DND-41 (cell line): Measurements from ENCODE around the gene BCL11B.

Experiments
- ATAC-seq: fragments of 200-7000 bp; cut with Tn5 transposase; 3 replicates; pipeline ENCODE4 v1.9.1; 2021; ENCODE audit warnings: low read depth; ENCODE audit not compliant: insufficient read depth
- DNase-seq: peaks from one replicate; pipeline ENCODE4 v3.0.0-alpha.2; 2020
- H2AFZ ChIP-seq: 2 replicates; pipeline ENCODE4 v1.6.0; 2012; ENCODE audit warnings: low read depth, low read length
- H3K27ac ChIP-seq: 2 replicates; pipeline ENCODE4 v1.5.1; 2012; ENCODE audit warnings: low read length, inconsistent platforms
- H3K27me3 ChIP-seq: fragments of 200-600 bp; sonication (generic); 2 replicates; pipeline ENCODE4 v1.6.0; 2012; ENCODE audit warnings: low read length, mild to moderate bottlenecking, inconsistent platforms; ENCODE audit not compliant: insufficient read depth, poor library complexity
- H3K36me3 ChIP-seq: 2 replicates; pipeline ENCODE4 v1.5.1; 2012; ENCODE audit warnings: low read length, inconsistent platforms; ENCODE audit not compliant: insufficient read depth
- H3K4me1 ChIP-seq: 2 replicates; pipeline ENCODE4 v1.5.1; 2012; ENCODE audit warnings: mild to moderate bottlenecking, low read length; ENCODE audit not compliant: insufficient read depth
- H3K4me2 ChIP-seq: 2 replicates; pipeline ENCODE4 v1.6.0; 2012; ENCODE audit warnings: mild to moderate bottlenecking, moderate library complexity, low read length, inconsistent platforms; ENCODE audit not compliant: insufficient read depth
- H3K4me3 ChIP-seq, 2 experiments: fragments of 200-600 bp in 1 of 2; shearing (Covaris generic) in 1 of 2; 2 replicates each; pipeline ENCODE4 v1.5.1; 2012 to 2016; ENCODE audit warnings: inconsistent platforms in 2 of 2, low read length in 2 of 2, mild to moderate bottlenecking in 2 of 2, low read depth in 1 of 2, moderate library complexity in 1 of 2
- H3K79me2 ChIP-seq: 2 replicates; pipeline ENCODE4 v1.6.0; 2012; ENCODE audit warnings: low read length, inconsistent platforms; ENCODE audit not compliant: insufficient read depth
- H3K9ac ChIP-seq: 2 replicates; pipeline ENCODE4 v1.6.0; 2012; ENCODE audit warnings: low read depth, mild to moderate bottlenecking, inconsistent platforms, low read length, moderate library complexity
- H3K9me3 ChIP-seq: 2 replicates; pipeline ENCODE4 v1.5.1; 2012; ENCODE audit warnings: low read length, moderate library complexity, mild to moderate bottlenecking, inconsistent platforms; ENCODE audit not compliant: insufficient read depth, severe bottlenecking
- H4K20me1 ChIP-seq: 2 replicates; pipeline ENCODE4 v1.6.0; 2012; ENCODE audit warnings: low read length; ENCODE audit not compliant: insufficient read depth
- CTCF ChIP-seq: IDR thresholded peaks from 2 replicates; pipeline ENCODE4 v1.5.1; 2012; ENCODE audit warnings: borderline replicate concordance, low read length, moderate library complexity, mild to moderate bottlenecking; ENCODE audit not compliant: poor library complexity, severe bottlenecking; ENCODE audit errors: extremely low read depth
- EZH2 ChIP-seq: IDR thresholded peaks from 3 replicates; pipeline ENCODE4 v1.6.1; 2012; ENCODE audit warnings: borderline replicate concordance, low read depth, mild to moderate bottlenecking, moderate library complexity, low read length, inconsistent platforms; ENCODE audit not compliant: severe bottlenecking

The BCL11B gene

GRCh38 chr14:99192830-99193229, 79.2 kb downstream of the BCL11B start:
- no peak overlapping the region for H3K4me3 ChIP-seq
- no peak overlapping the region for H3K4me2 ChIP-seq
- peaks cover 89% of the 10 kb centered on the region for H4K20me1 ChIP-seq
- no peak overlapping the region for H3K9ac ChIP-seq
- peaks cover 4% of the 10 kb centered on the region; the same call in 1 of the 2 replicates for H3K4me1 ChIP-seq
- H3K79me2 ChIP-seq = peaks cover 100% of the 10 kb centered on the region
- no peak overlapping the region for H2AFZ ChIP-seq
- no peak for ATAC-seq
- peaks cover 79% of the 10 kb centered on the region for H3K36me3 ChIP-seq
- no peak for DNase-seq
- no peaks in the 10 kb centered on the region for H3K9me3 ChIP-seq
- H3K27me3 ChIP-seq = no peaks in the 10 kb centered on the region
- no peak overlapping the region for H3K27ac ChIP-seq
- TF ChIP-seq EZH2 (no peak), CTCF (no peak)

- DNase-seq = no peak
- peaks cover 89% of the 10 kb centered on the region for H4K20me1 ChIP-seq
- no peak overlapping the region for H2AFZ ChIP-seq
- no peak overlapping the region for H3K9ac ChIP-seq
- H3K4me2 ChIP-seq = no peak overlapping the region
- no peak for ATAC-seq
- H3K27me3 ChIP-seq = no peaks in the 10 kb centered on the region
- TF ChIP-seq CTCF (no peak), EZH2 (no peak)
- no peak overlapping the region for H3K27ac ChIP-seq
- H3K79me2 ChIP-seq = peaks cover 100% of the 10 kb centered on the region
- H3K4me1 ChIP-seq = peaks cover 4% of the 10 kb centered on the region; the same call in 1 of the 2 replicates
- H3K9me3 ChIP-seq = no peaks in the 10 kb centered on the region
- peaks cover 77% of the 10 kb centered on the region for H3K36me3 ChIP-seq
- H3K4me3 ChIP-seq = no peak overlapping the region
These were observed 79.9 kb downstream of the BCL11B start for GRCh38 chr14:99192028-99192621.

GRCh38 chr14:99191395-99192027, 80.5 kb downstream of the BCL11B start:
- DNase-seq = no peak
- H3K4me3 ChIP-seq = no peak overlapping the region

More at GRCh38 chr14:99191395-99192027, 80.5 kb downstream of the BCL11B start:
- Histone ChIP-seq H3K4me1 (peaks cover 4% of the 10 kb centered on the region; the same call in 1 of the 2 replicates), H3K36me3 (peaks cover 76% of the 10 kb centered on the region), H3K27me3 (no peaks in the 10 kb centered on the region), H3K9me3 (no peaks in the 10 kb centered on the region), H3K4me2 (no peak overlapping the region), H4K20me1 (peaks cover 89% of the 10 kb centered on the region), H3K9ac (no peak overlapping the region), H2AFZ (no peak overlapping the region), H3K79me2 (peaks cover 100% of the 10 kb centered on the region), H3K27ac (no peak overlapping the region)
- TF ChIP-seq CTCF (no peak), EZH2 (no peak)
- no peak for ATAC-seq
